Adrenal gland (tissue), 12 donors: ENCODE results near the gene NUDT9. TPM values are rescaled to one million over a fixed set of nuclear protein-coding genes. Genes with fewer than 3 reads are reported as not detected.
A peak's percentile ranks its signal among the peaks of the same experiment; 100 is the strongest.
"Not testable (repeated sequence)": the region's sequence is repeated elsewhere in the genome, so short reads cannot be mapped to it uniquely, and the experiment has no call there.

Experiments
- DNase-seq, 7 donors: peaks; one replicate each; pipeline ENCODE4 v3.0.0-alpha.2; 2019 to 2020
- H3K27ac ChIP-seq, 5 donors: fragments of 200-600 bp; sonication (generic) in 4 of 5; 1 replicate in 3 of 5; 2 replicates in 2 of 5; pipeline versions ENCODE4 v1.5.1 to v1.8.0; 2016 to 2020; ENCODE audit warnings: mild to moderate bottlenecking in 1 of 5
- H3K27me3 ChIP-seq: fragments of 200-600 bp; 2 replicates; pipeline ENCODE4 v1.8.0; 2021
- H3K36me3 ChIP-seq, 2 donors: fragments of 200-600 bp; replicated peaks in 1 of 2; 1 replicate in 1 of 2; 2 replicates in 1 of 2; pipeline versions ENCODE4 v1.5.1 to v1.8.0; 2018 to 2022
- H3K4me1 ChIP-seq, 2 donors: fragments of 200-600 bp; replicated peaks in 1 of 2; 1 replicate in 1 of 2; 2 replicates in 1 of 2; pipeline versions ENCODE4 v1.5.1 to v1.8.0; 2018 to 2021
- H3K4me3 ChIP-seq, 4 donors: fragments of 200-600 bp; sonication (generic) in 3 of 4; one replicate each; pipeline ENCODE4 v1.5.1; 2016 to 2018
- H3K9me3 ChIP-seq, 3 donors: fragments of 200-600 bp; sonication (generic) in 1 of 3; replicated peaks in 1 of 3; 1 replicate in 2 of 3; 2 replicates in 1 of 3; pipeline versions ENCODE4 v1.5.1 to v1.8.0; 2016 to 2021
- POLR2A ChIP-seq, 2 donors: fragments of 450-650 bp; IDR thresholded peaks; one replicate each; pipeline ENCODE4 v1.6.1; 2017; ENCODE audit warnings: antibody characterized with exemption in 2 of 2, mild to moderate bottlenecking in 2 of 2, moderate library complexity in 1 of 2
- WGBS, 4 donors: extraction: QIAGEN DNeasy Blood & Tissue Kit in 2 of 4; methylation state at CpG; one replicate each; pipeline versions ENCODE4 v1.1.5 to v1.1.7; 2013 to 2017; 5-methylcytosine and 5-hydroxymethylcytosine counted together
- intact Hi-C, 2 donors: fragments of 100-400 bp; cut with DNase I; formaldehyde crosslinking; loops; one replicate each; pipeline versions ENCODE4 v1.14.1 to v1.15.0; 2022 to 2023
- polyA plus RNA-seq, 3 donors: library from polyadenylated mRNA; stranded (reverse); fragments of 200-250 nt in 2 of 3; fragments of 350-450 nt in 1 of 3; fragmentation: Illumina TruSeq in 1 of 3; extraction: RNeasy Lipid Tissue Mini Kit (QIAGEN cat#74804) in 1 of 3; gene quantifications; one replicate each; pipeline ENCODE4 v1.2.3, GENCODE V29; 2013 to 2014
- total RNA-seq, 9 donors: library from RNA; depleted of rRNA in 4 of 9; stranded (reverse); fragments of >200 nt in 4 of 9; fragments of 120-200 nt in 1 of 9; fragmentation: NEBNext Ultra II Directional in 1 of 9; extraction: Animal tissue kit (Norgen Biotek cat#: 25700) in 1 of 9; gene quantifications; one replicate each; pipeline versions ENCODE4 v1.1.0 to v1.2.4, GENCODE V29; 2013 to 2023
- TF ChIP-seq, protein P1 (sequence below), 6 experiments: fragments of 450-650 bp in 4 of 6; fragments of 200-600 bp in 2 of 6; sonication (generic) in 1 of 6; IDR thresholded peaks; 1 replicate in 5 of 6; 2 replicates in 1 of 6; pipeline versions ENCODE4 v1.5.1 to v1.8.0; 2016 to 2021; ENCODE audit warnings: antibody characterized with exemption in 6 of 6, mild to moderate bottlenecking in 2 of 6, moderate library complexity in 1 of 6
- donor health status: healthy with polysubstance abuse.
- donor health status: Bipolar disorder and iron deficiency.
- donor health status: DM: yes; HTN: yes; CAD: no.
- donor health status: DM: no; HTN: no; CAD: no.
- donor health status: DM: no; HTN: no; CAD: no.
- donor health status: DM: yes; HTN: yes; CAD: no.

NUDT9 gene
- total and polyA plus RNA-seq, 12 donors = 16.9 to 95.2 (median 48.4) TPM

DNA sequence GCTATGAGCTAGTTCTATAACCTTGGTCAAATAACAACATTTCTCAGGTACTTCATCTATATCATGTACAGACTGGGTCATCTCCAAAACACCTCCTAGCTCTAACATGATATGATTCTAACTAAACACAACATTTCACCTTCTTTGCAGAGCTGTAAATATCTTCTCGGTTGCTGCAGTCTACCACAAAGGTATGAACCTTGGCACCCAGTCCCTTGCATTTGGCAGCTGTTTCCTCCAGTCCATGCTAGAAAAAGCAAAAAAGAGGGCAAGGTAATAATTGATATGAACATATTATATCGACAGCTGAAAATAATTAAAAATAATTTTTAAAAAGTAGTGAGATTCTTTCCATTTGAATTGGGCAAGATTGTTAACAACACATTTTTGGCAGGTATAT lies 40.3 kb upstream of the NUDT9 start:
- intact Hi-C loops = no loop called here
- Histone ChIP-seq H3K27ac (no peak overlapping the region), H3K36me3 (peaks cover 0 to 4% of the 10 kb centered on the region in 2 donors), H3K4me3 (no peak overlapping the region), H3K4me1 (peaks cover 0 to 24% of the 10 kb centered on the region in 2 donors), H3K9me3 (no peaks in the 10 kb centered on the region), H3K27me3 (no peaks in the 10 kb centered on the region)
- DNase-seq = no peak
- no peak for TF ChIP-seq POLR2A (IDR thresholded peaks at IDR 0.05)
- TF ChIP-seq, protein P1, sequence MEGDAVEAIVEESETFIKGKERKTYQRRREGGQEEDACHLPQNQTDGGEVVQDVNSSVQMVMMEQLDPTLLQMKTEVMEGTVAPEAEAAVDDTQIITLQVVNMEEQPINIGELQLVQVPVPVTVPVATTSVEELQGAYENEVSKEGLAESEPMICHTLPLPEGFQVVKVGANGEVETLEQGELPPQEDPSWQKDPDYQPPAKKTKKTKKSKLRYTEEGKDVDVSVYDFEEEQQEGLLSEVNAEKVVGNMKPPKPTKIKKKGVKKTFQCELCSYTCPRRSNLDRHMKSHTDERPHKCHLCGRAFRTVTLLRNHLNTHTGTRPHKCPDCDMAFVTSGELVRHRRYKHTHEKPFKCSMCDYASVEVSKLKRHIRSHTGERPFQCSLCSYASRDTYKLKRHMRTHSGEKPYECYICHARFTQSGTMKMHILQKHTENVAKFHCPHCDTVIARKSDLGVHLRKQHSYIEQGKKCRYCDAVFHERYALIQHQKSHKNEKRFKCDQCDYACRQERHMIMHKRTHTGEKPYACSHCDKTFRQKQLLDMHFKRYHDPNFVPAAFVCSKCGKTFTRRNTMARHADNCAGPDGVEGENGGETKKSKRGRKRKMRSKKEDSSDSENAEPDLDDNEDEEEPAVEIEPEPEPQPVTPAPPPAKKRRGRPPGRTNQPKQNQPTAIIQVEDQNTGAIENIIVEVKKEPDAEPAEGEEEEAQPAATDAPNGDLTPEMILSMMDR (IDR thresholded peaks at IDR 0.05) = no peak
- WGBS, 4 donors = 47 to 62% (median 54%) methylated on average over 2 of the region's 2 CpGs

GRCh38 chr4:87382931-87383330 lies 39.4 kb upstream of the NUDT9 start:
- 36 to 59% (median 51%) methylated on average over 3 of the region's 3 CpGs for WGBS, 4 donors
- Histone ChIP-seq H3K27ac (peak overlapping the region in 1 of 5 donors; percentile 33), H3K9me3 (no peaks in the 10 kb centered on the region), H3K4me3 (no peak overlapping the region), H3K4me1 (peaks cover 0 to 24% of the 10 kb centered on the region in 2 donors), H3K36me3 (peaks cover 0 to 4% of the 10 kb centered on the region in 2 donors), H3K27me3 (no peaks in the 10 kb centered on the region)
- intact Hi-C loops = no loop called here
- DNase-seq = peak in 1 of 7 donors; percentile 30
- TF ChIP-seq, protein P1 (IDR thresholded peaks at IDR 0.05) = no peak
- no peak for TF ChIP-seq POLR2A (IDR thresholded peaks at IDR 0.05)

DNA sequence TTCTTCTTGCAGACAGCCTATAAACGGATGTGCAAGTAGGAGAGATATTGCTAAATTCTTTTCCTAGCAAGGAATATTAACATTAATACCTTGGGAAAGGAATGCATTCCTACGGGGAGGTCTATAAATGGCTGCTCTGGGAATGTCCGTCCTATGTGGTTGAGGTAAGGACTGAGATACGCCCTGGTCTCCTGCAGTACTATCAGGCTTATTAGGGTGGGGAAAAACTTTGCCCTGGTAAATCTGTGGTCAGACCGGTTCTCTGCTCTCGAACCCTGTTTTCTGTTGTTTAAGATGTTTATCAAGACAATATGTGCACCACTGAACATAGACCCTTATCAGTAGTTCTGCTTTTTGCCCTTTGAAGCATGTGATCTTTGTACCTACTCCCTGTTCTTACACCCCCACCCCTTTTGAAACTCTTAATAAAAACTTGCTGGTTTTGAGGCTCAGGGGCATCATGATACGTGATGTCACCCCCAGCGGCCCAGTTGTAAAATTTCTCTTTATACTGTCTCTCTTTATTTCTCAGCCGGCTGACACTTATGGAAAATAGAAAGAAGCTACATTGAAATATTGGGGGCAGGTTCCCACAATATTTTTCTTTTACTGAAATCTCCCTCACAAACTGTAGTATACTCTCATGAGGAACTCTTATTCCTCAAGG lies 37.8 kb upstream of the NUDT9 start:
- H3K27ac ChIP-seq, H3K4me3 ChIP-seq, DNase-seq, H3K36me3 ChIP-seq, H3K27me3 ChIP-seq, intact Hi-C loops, H3K9me3 ChIP-seq: not testable (repeated sequence)
- peaks cover 9 to 38% of the 10 kb centered on the region in 2 donors for H3K4me1 ChIP-seq
- 85 to 93% (median 91%) methylated on average over 9 of the region's 9 CpGs for WGBS, 4 donors

DNA sequence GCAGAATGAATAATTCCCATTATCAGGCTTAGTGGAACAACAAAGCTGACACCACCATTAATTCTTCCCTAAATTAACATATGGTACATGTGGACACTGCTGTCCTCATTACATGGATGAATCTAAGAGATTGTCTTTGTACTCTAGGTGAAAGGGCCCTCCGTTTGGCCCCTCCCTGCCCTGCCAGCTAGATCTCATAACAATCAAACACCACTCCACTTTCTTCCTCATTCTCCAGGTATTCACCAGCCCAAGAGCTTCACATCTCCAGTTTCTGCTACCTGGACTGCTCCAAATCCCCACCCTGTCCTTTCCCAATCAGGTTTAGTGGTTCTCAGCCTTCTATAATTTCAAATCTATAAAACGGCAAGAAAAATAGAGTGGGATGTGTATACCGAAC lies 35.1 kb upstream of the NUDT9 start:
- TF ChIP-seq POLR2A (IDR thresholded peaks at IDR 0.05) = no peak
- TF ChIP-seq, protein P1 (IDR thresholded peaks at IDR 0.05) = no peak
- 84 to 90% (median 89%) methylated on average over 3 of the region's 3 CpGs for WGBS, 4 donors
- Histone ChIP-seq H3K4me3 (no peak overlapping the region), H3K27ac (no peak overlapping the region), H3K9me3 (no peaks in the 10 kb centered on the region), H3K36me3 (no peaks in the 10 kb centered on the region), H3K27me3 (no peaks in the 10 kb centered on the region), H3K4me1 (peaks cover 13 to 48% of the 10 kb centered on the region in 2 donors)
- DNase-seq = no peak
- intact Hi-C loops = no loop called here

- Histone ChIP-seq H3K27ac (no peak overlapping the region), H3K4me3 (peak overlapping the region in 1 of 4 donors; percentile 69), H3K36me3 (no peaks in the 10 kb centered on the region), H3K9me3 (no peaks in the 10 kb centered on the region), H3K27me3 (no peaks in the 10 kb centered on the region), H3K4me1 (peaks cover 13 to 33% of the 10 kb centered on the region in 2 donors)
- WGBS, 4 donors = 49 to 55% (median 53%) methylated on average over 3 of the region's 3 CpGs
- DNase-seq = no peak
- TF ChIP-seq, protein P1 (IDR thresholded peaks at IDR 0.05) = no peak
- TF ChIP-seq POLR2A (IDR thresholded peaks at IDR 0.05) = no peak
- intact Hi-C loops = no loop called here
Measured at GRCh38 chr4:87388901-87389300, 33.5 kb upstream of the NUDT9 start.

DNA sequence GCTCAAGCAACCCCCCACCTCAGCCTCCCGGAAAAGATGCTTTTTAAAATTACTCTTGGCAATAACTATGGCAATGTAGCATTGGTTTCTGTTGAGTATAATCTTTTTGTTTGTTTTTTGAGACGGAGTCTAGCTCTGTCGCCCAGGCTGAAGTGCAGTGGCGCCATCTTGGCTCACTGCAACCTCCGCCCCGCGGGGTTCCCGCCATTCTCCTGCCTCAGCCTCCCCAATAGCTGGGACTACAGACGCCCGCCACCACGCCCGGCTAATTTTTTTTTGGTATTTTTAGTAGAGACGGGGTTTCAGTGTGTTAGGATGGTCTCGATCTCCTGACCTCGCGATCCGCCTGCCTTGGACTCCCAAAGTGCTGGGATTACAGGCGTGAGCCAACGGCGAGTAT lies 32.3 kb upstream of the NUDT9 start:
- peak overlapping the region in 3 of 5 donors; percentile 15 to 94 (median 81) for H3K27ac ChIP-seq
- intact Hi-C loops = not testable (repeated sequence)

More for the DNA sequence above, 32.3 kb upstream of the NUDT9 start:
- not testable (repeated sequence) for H3K9me3 ChIP-seq, H3K36me3 ChIP-seq, H3K27me3 ChIP-seq
- peak in 2 of 7 donors; percentile 12 to 27 for DNase-seq
- H3K4me1 ChIP-seq = peaks cover 13 to 33% of the 10 kb centered on the region in 2 donors
- 31 to 50% (median 41%) methylated on average over 20 of the region's 20 CpGs for WGBS, 4 donors
- H3K4me3 ChIP-seq = peak overlapping the region in 3 of 4 donors; percentile 3 to 69 (median 37)
